Activated CD8-positive, alpha-beta T cell treated with anti-CD3 and anti-CD28 coated beads for 36 hours (primary cell): ENCODE data around the gene GNAZ. TPM values are rescaled to one million over a fixed set of nuclear protein-coding genes. Genes with fewer than 3 reads are reported as not detected.

Source experiments
- ATAC-seq: fragments of 200-7000 bp; cut with Tn5 transposase; one replicate; pipeline ENCODE4 v1.10.0; 2021; ENCODE audit warnings: mild to moderate bottlenecking, moderate library complexity
- CTCF ChIA-PET: fragments of 350-600 bp; sonication (Branson Sonifier 250); formaldehyde crosslinking; loops from one replicate; lab custom pipeline; 2021; ENCODE audit warnings: antibody characterized with exemption; lab: Charles Lee
- POLR2A ChIA-PET: fragments of 350-600 bp; sonication (Branson Sonifier 250); formaldehyde crosslinking; loops from one replicate; lab custom pipeline; 2021; ENCODE audit warnings: antibody characterized with exemption; lab: Charles Lee
- DNase-seq: peaks from one replicate; pipeline ENCODE4 v3.0.0-alpha.2; 2020
- H3K27ac Mint-ChIP-seq: one replicate; pipeline ENCODE4 v1.8.0; 2021; ENCODE audit warnings: mild to moderate bottlenecking, mixed read lengths
- H3K27me3 Mint-ChIP-seq: one replicate; pipeline ENCODE4 v1.8.0; 2021; ENCODE audit warnings: mixed read lengths
- H3K36me3 Mint-ChIP-seq: one replicate; pipeline ENCODE4 v1.8.0; 2021; ENCODE audit warnings: low read depth, mixed read lengths
- H3K4me1 Mint-ChIP-seq: one replicate; pipeline ENCODE4 v1.8.0; 2021; ENCODE audit warnings: low read depth, mixed read lengths
- H3K4me3 Mint-ChIP-seq: one replicate; pipeline ENCODE4 v1.8.0; 2021; ENCODE audit warnings: mild to moderate bottlenecking, moderate library complexity, mixed read lengths
- H3K9me3 Mint-ChIP-seq: one replicate; pipeline ENCODE4 v1.8.0; 2021; ENCODE audit warnings: mixed read lengths
- CTCF ChIP-seq: fragments of 200-600 bp; IDR thresholded peaks from one replicate; pipeline ENCODE4 v1.8.0; 2022; ENCODE audit warnings: antibody characterized with exemption, mild to moderate bottlenecking
- intact Hi-C: fragments of 100-400 bp; cut with micrococcal nuclease; formaldehyde crosslinking; loops from one replicate; pipeline ENCODE4 v1.10.0; 2022
- total RNA-seq, 2 experiments: library from RNA; stranded (reverse); gene quantifications; one replicate each; pipeline ENCODE4 v1.2.3, GENCODE V29; 2021

GNAZ gene
- total RNA-seq, 2 experiments from 2014 or later = 0.50 to 0.56 TPM

GRCh38 chr22:23110190-23110921 is 40.0 kb downstream of the GNAZ start:
- Mint-ChIP-seq H3K27ac (no peak overlapping the region), H3K36me3 (no peaks in the 10 kb centered on the region), H3K27me3 (no peaks in the 10 kb centered on the region), H3K9me3 (no peaks in the 10 kb centered on the region), H3K4me3 (no peak overlapping the region), H3K4me1 (no peaks in the 10 kb centered on the region)
- intact Hi-C loops = no loop called here
- no peak for DNase-seq
- TF ChIP-seq CTCF = no peak
- CTCF ChIA-PET = no interaction called here
- POLR2A ChIA-PET = no interaction called here
- ATAC-seq = no peak

- no peak overlapping the region for H3K27ac Mint-ChIP-seq
- CTCF ChIA-PET = no interaction called here
- no peaks in the 10 kb centered on the region for H3K9me3 Mint-ChIP-seq
Observed at GRCh38 chr22:23110922-23111527, 40.7 kb downstream of the GNAZ start.

GRCh38 chr22:23112472-23113012 is 42.2 kb downstream of the GNAZ start:
- POLR2A ChIA-PET = no interaction called here
- Mint-ChIP-seq H3K9me3 (no peaks in the 10 kb centered on the region), H3K27ac (no peak overlapping the region)

More at GRCh38 chr22:23110922-23111527, 40.7 kb downstream of the GNAZ start:
- ATAC-seq (no peak), DNase-seq (no peak)
- Mint-ChIP-seq H3K4me1 (no peaks in the 10 kb centered on the region), H3K36me3 (no peaks in the 10 kb centered on the region), H3K27me3 (no peaks in the 10 kb centered on the region), H3K4me3 (no peak overlapping the region)
- no peak for TF ChIP-seq CTCF
- intact Hi-C loops = no loop called here
- POLR2A ChIA-PET = no interaction called here

GRCh38 chr22:23113067-23113846 is 42.9 kb downstream of the GNAZ start:
- ATAC-seq (no peak), DNase-seq (no peak)
- no peak overlapping the region for H3K4me3 Mint-ChIP-seq
- ChIA-PET CTCF (interaction anchor here (1.4 to 1.6 kb wide), 3 partner anchors 153 to 156 kb away, joined by 3 to 7 read pairs (median 6); no protein-coding TSS in a partner anchor), POLR2A (no interaction called here)
- no peaks in the 10 kb centered on the region for H3K9me3 Mint-ChIP-seq
- no peaks in the 10 kb centered on the region for H3K36me3 Mint-ChIP-seq
- TF ChIP-seq CTCF = no peak
- H3K27me3 Mint-ChIP-seq = no peaks in the 10 kb centered on the region
- no peak overlapping the region for H3K27ac Mint-ChIP-seq
- H3K4me1 Mint-ChIP-seq = no peaks in the 10 kb centered on the region
- intact Hi-C loops = no loop called here

More at GRCh38 chr22:23112472-23113012, 42.2 kb downstream of the GNAZ start:
- intact Hi-C loops = no loop called here
- DNase-seq (no peak), ATAC-seq (no peak)
- no peak for TF ChIP-seq CTCF
- no peaks in the 10 kb centered on the region for H3K36me3 Mint-ChIP-seq
- H3K27me3 Mint-ChIP-seq = no peaks in the 10 kb centered on the region
- no peak overlapping the region for H3K4me3 Mint-ChIP-seq
- no peaks in the 10 kb centered on the region for H3K4me1 Mint-ChIP-seq
- CTCF ChIA-PET = interaction anchor here (1.4 to 1.6 kb wide), 3 partner anchors 152 to 155 kb away, joined by 3 to 7 read pairs (median 6); no protein-coding TSS in a partner anchor
